GM21515 (cell line): ENCODE results near the gene MAP3K12.

Experiments used
- ATAC-seq: cut with Tn5 transposase; IDR thresholded peaks from one replicate; pipeline ENCODE4 v1.9.1; 2021; ENCODE audit not compliant: unreplicated experiment

Gene MAP3K12

DNA sequence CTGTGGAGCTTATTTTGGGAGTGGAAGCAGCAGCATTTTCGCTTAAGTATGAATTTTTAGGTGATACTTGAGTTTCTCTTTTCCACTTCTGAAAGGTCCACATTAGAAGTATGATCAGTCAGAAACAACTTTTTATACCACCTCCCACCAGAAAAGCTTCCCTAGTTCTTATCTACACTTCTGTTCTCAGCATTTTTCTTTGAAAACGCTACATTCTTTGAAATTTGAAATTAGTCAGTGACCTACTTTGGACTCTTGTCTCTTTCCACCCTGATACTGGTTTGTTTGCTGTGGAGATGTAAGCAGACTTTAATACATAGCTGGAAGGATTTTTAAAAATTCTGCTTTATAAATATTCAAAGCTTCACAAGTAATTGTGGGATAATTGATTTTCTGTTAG, 25.2 kb downstream of the MAP3K12 start:
- ATAC-seq: no peak

DNA sequence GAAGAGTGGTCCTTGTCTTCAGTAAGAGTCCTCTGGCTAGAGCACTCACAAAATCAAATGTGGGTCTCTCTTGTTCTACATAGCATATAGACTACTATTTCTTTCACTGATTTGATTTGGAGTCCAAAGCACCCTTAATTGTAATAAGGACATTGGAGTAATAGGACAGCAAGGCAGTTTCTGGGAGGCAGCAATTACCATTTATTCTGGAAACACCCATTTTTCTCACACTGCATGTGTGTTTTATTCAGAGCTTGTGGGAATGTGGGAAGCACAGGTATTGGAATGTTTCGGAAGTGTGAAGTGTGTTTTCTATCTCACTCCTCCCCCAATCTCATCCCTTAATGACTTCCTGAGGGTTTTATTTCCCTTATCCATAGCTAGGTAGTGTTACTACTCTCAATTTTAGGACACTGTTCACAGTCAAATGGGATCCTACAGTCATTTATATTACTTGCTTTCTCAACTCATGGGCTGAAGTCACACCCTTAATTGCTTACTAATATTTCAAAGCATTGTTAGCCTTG, 27.1 kb downstream of the MAP3K12 start:
- no peak for ATAC-seq

- ATAC-seq: no peak
Observed at GRCh38 chr12:53468282-53468681, 31.0 kb downstream of the MAP3K12 start.

DNA sequence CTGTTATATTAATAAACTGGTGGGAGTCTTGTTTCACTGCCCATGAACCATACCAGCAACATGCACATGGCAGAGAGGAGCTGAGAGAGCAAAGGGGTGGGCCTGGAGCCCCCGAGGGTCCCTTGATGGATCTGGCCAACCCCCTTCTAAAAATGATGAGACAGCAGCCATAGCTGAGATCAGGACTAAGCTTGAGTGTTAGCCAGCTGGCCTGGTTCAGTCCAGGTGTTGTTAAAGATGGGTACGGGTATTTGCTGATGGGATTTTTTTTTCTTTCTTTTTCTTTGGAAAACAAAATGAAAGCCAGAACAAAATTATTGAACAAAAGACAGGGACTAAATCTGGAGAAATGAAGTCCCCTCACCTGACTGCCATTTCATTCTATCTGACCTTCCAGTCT, 31.4 kb downstream of the MAP3K12 start:
- no peak for ATAC-seq

DNA sequence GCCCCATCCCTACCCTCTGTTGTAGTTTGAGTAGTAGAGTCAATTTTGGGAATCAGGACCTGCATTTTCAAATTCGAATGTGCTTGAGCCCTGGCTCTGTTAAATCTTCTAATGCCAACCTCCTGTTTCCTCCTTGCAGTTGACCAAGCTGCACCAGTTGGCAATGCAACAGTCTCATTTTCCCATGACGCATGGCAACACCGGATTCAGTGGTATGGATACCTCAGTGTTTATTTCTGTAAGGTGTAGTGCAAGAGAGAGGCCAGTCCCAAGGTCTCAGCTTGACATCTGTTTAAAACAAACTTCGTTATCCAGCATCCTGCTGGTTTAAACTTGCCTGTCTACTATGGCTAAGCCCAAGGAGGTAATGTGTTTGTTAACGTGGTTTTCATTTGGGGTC, 32.2 kb downstream of the MAP3K12 start:
- ATAC-seq: no peak

DNA sequence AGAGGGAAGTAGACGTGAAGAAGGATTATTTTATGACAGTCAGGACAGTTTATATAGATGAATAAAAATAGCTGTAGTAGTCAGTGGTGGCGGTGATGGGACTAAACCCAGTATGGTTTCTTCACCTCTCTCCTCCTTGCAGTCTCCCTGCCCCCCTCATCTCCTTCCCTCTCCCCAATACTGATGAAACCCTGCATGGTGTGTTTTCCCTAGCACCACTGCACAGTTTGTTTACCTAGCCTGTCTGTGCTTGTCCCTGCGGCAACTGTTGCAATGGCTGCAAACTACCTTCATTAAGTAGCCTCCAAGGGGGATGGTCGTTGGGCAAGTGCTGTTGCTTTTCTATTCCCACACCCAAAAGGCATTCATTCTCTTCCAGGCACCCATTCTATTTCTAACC, 32.6 kb downstream of the MAP3K12 start:
- no peak for ATAC-seq

- no peak for ATAC-seq
Observed at GRCh38 chr12:53465679-53466078, 33.6 kb downstream of the MAP3K12 start.

DNA sequence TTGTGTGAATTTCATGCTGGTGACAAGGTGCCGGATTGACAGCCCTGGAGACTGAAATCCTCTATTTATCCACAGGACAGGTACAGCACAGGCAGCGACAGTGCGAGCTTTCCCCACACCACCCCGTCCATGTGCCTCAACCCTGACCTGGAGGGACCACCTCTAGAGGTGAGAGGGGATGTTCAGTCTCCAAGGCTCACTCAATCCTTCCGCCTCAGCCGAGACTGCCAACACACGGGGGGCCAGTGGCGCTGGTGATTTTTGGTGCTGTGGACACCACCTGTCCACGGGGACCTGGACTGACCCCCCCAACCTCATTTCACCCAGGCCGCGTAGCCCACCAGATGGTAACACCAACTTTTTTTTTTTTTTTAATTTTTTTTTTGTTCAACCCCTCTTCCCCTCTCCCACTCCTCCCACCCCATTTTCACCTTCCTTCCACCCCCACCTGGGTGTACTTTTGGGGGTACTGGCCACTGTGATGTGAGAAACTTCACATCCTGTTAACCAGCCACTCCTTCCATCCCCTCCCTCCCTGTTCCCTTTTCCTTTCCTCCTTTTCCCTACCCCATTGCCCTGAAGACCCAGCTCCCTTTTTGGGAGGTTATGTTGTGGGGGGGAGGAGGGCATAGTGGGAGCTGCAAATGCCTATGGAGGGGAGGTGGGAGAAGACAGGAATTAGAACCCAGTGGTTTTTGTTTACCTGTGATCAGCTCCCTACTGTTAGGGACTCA, 34.4 kb downstream of the MAP3K12 start:
- ATAC-seq: no peak

GRCh38 chr12:53463802-53464560, 35.3 kb downstream of the MAP3K12 start:
- no peak for ATAC-seq

DNA sequence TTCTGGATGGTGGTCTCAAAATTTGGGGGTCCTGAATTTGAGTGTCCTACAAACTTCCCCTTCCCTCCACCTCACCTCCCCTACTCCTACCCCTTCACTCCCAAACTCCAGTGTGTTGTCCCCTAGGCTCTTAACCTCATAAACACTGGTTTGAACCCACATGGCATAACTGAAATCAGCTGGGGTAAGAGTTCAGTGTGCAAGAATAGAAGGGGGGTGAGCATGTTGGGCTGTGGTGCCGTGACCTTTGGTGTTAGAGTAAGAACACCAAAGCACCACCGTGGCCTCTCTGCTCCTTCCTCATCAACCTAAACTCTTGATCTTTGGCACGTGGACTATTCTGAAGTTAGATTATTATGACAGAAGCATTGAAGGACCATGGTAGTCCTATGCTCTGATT, 36.3 kb downstream of the MAP3K12 start:
- ATAC-seq: no peak

DNA sequence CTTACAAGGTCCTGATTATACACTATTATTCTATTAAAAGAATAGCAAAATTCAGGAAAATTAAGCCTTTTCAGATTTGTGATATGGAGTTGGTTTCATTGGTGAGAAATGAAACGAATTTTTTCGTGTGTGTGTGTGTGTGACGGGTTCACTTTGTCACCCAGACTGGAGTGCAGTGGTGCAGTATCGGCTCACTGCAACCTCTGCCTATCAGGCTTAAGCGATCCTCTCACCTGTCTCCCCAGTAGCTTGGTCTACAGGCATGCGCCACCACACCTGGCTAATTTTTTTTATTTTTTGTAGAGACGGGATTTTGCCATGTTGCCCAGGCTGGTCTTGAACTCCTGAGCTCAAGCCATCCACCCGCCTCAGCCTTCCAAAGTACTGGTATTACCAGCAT, 37.7 kb downstream of the MAP3K12 start:
- ATAC-seq: no peak

DNA sequence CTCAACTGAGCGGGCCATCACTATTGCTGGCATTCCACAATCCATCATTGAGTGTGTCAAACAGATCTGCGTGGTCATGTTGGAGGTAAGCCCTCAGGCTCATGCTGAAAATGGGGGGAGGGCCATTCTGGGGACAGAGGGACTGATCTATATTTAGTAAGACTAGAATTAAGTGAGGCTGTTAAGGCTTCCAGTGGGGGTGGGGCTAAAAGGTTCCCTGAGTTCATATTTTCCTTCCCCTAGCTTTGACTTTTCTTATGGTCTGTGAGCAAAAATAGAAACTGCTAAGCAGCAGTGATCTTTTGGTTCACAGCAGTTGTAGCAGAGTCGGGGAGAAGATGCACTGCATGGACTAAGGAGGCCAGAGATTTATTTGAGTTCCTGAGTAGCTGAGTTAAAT, 38.2 kb downstream of the MAP3K12 start:
- ATAC-seq: no peak

- ATAC-seq: no peak
Observed at GRCh38 chr12:53459097-53459496, 40.2 kb downstream of the MAP3K12 start.

- no peak for ATAC-seq
Observed at GRCh38 chr12:53456654-53457366, 42.4 kb downstream of the MAP3K12 start.

- ATAC-seq: no peak
Observed at GRCh38 chr12:53454707-53455106, 44.6 kb downstream of the MAP3K12 start.

DNA sequence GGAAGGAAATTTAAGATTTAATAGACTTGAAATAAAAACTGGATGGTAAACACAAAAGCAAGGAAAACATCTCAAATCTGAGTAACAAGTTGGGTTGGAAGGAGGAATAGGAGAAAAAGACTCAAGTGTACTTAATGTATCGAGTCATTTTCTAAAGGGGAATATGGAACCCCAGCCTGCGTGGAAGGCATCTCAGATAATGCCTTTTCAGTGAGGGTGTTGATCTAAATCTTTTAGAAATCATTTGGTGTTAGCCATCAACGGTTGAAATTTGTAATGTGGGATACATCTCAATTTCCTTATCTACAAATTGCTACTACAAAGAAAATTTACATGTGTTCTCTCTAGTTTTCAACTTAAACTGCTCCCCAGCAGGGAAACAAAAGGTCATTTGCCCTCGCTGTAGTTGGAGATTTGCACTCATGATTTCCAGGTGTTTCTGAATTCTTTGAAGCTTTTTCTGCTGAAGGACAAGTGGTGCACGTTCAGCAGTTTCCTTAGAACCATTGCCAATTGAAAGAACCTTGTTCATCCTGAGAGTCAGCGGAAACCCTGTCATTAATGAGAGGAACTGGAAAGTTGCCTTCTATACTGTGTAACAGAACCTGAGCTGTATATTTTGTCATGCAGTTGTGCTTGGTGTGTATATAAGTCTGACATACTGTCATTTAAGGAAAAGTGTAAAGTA, 45.2 kb downstream of the MAP3K12 start:
- no peak for ATAC-seq

- no peak for ATAC-seq
Observed at GRCh38 chr12:53452159-53453077, 46.8 kb downstream of the MAP3K12 start.

- ATAC-seq: peak; percentile 94
Observed at GRCh38 chr12:53451661-53452158, 47.5 kb downstream of the MAP3K12 start, which contains the start of gene PCBP2. Gene PCBP2 (plus strand): TSS chr12:53452102. CDS start chr12:53454801, 2,699 bp downstream.

DNA sequence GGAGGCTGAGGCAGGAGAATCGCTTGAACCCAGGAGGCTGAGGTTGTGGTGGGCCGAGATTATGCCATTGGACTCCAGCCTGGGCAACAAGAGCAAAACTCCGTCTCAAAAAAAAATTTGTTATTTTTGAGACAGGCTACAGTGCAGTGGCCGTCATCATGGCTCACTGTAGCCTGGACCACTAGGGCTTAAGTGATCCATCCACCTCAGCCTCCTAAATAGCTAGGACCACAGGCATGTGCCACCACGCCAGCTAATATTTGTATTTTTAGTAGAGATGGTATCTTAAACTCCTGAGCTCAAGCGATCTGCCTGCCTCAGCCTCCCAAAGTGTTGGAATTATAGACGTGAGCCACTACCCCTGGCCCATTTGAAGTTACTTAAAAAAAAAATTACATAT, 48.3 kb downstream of the MAP3K12 start:
- ATAC-seq: no peak
